PC-9 (cell line): Measurements from ENCODE around the gene CCL27. TPM values are rescaled to one million over a fixed set of nuclear protein-coding genes. Genes with fewer than 3 reads are reported as not detected.
A peak's percentile ranks its signal among the peaks of the same experiment; 100 is the strongest.

Experiments used
- BruUV-seq: library from RNA; stranded (reverse); fragments of 400-500 nt; replicated peaks from 2 replicates; lab custom pipeline; 2021; lab: Mats Ljungman, UMichigan
- CTCF ChIA-PET: fragments of 300-600 bp; sonication (Branson Sonifier 250); formaldehyde crosslinking; loops from one replicate; lab custom pipeline; 2022; ENCODE audit warnings: antibody characterized with exemption; lab: Charles Lee
- POLR2A ChIA-PET: fragments of 300-600 bp; sonication (Branson Sonifier 250); formaldehyde crosslinking; loops from one replicate; lab custom pipeline; 2022; ENCODE audit warnings: antibody characterized with exemption; ENCODE audit not compliant: unreplicated experiment; lab: Charles Lee
- DNase-seq, 2 experiments: peaks; one replicate each; pipeline versions ENCODE4 v3.0.0 to v3.0.0-alpha.2; 2015 to 2022; ENCODE audit warnings: mixed read lengths in 1 of 2
- H2AFZ ChIP-seq: fragments of 200-600 bp; sonication (generic); 2 replicates; pipeline ENCODE4 v1.8.1; 2017; ENCODE audit warnings: antibody characterized with exemption
- H3F3A ChIP-seq: fragments of 200-600 bp; sonication (generic); 2 replicates; pipeline ENCODE4 v1.8.1; 2017; ENCODE audit warnings: antibody characterized with exemption, mild to moderate bottlenecking, low read depth; ENCODE audit not compliant: insufficient read depth
- H3K27ac ChIP-seq: fragments of 200-600 bp; sonication (generic); 2 replicates; pipeline ENCODE4 v1.6.1; 2016; ENCODE audit warnings: mixed run types
- H3K27me3 ChIP-seq: fragments of 200-600 bp; sonication (generic); 2 replicates; pipeline ENCODE4 v1.6.1; 2016; ENCODE audit warnings: low read depth, mixed run types; ENCODE audit not compliant: insufficient read depth
- H3K36me3 ChIP-seq: fragments of 200-600 bp; sonication (generic); 2 replicates; pipeline ENCODE4 v1.6.1; 2016; ENCODE audit warnings: low read depth, mixed run types
- H3K4me1 ChIP-seq: fragments of 200-600 bp; sonication (generic); replicated peaks from 2 replicates; pipeline ENCODE4 v1.6.1; 2016; ENCODE audit warnings: mixed run types; ENCODE audit not compliant: insufficient read depth
- H3K4me2 ChIP-seq: fragments of 200-600 bp; sonication (generic); 2 replicates; pipeline ENCODE4 v1.6.1; 2017; ENCODE audit warnings: mixed run types
- H3K4me3 ChIP-seq: fragments of 200-600 bp; sonication (generic); 2 replicates; pipeline ENCODE4 v1.6.1; 2016; ENCODE audit warnings: mixed run types
- H3K79me2 ChIP-seq: fragments of 200-600 bp; sonication (generic); 2 replicates; pipeline ENCODE4 v1.6.1; 2017; ENCODE audit warnings: low read depth, mixed run types
- H3K9me2 ChIP-seq: fragments of 200-600 bp; sonication (generic); 2 replicates; pipeline ENCODE4 v1.8.1; 2017; ENCODE audit warnings: mild to moderate bottlenecking; ENCODE audit not compliant: insufficient read depth
- H3K9me3 ChIP-seq: fragments of 200-600 bp; sonication (generic); 2 replicates; pipeline ENCODE4 v1.8.1; 2016; ENCODE audit warnings: low read depth; ENCODE audit not compliant: insufficient read depth
- H4K20me1 ChIP-seq: fragments of 200-600 bp; sonication (generic); 2 replicates; pipeline ENCODE4 v1.8.1; 2017; ENCODE audit not compliant: insufficient read depth
- EZH2 ChIP-seq: fragments of 200-600 bp; sonication (generic); IDR thresholded peaks from 2 replicates; pipeline ENCODE4 v1.8.0; 2017; ENCODE audit warnings: antibody characterized with exemption, low read depth
- intact Hi-C: fragments of 100-400 bp; cut with micrococcal nuclease; formaldehyde crosslinking; loops from one replicate; pipeline ENCODE4 v1.10.0; 2022; ENCODE audit not compliant: unreplicated experiment
- total RNA-seq: library from RNA; stranded (reverse); gene quantifications from 2 replicates; pipeline ENCODE4 v1.2.3, GENCODE V29; 2021
- TF ChIP-seq, protein P1 (sequence below): fragments of 200-600 bp; sonication (generic); conservative IDR thresholded peaks from 2 replicates; pipeline ENCODE4 v1.6.1; 2017; ENCODE audit warnings: mixed run types, antibody characterized with exemption, mild to moderate bottlenecking, moderate library complexity

Gene CCL27
- total RNA-seq, 1 experiment from 2014 or later: 0.44 TPM

- Histone ChIP-seq H3K36me3 (no peaks in the 10 kb centered on the region), H3K4me3 (no peak overlapping the region), H3K4me1 (no peaks in the 10 kb centered on the region), H3K27me3 (no peaks in the 10 kb centered on the region), H4K20me1 (no peaks in the 10 kb centered on the region), H2AFZ (no peak overlapping the region), H3F3A (peaks cover 4% of the 10 kb centered on the region; the same call in 1 of the 2 replicates), H3K27ac (no peak overlapping the region), H3K4me2 (peak overlapping the region; percentile 55), H3K79me2 (no peaks in the 10 kb centered on the region), H3K9me2 (no peaks in the 10 kb centered on the region), H3K9me3 (no peaks in the 10 kb centered on the region)
- ChIA-PET POLR2A (interaction anchor here (0.5 kb wide), 1 partner anchor 620 kb away, joined by 3 read pairs; no protein-coding TSS in a partner anchor), CTCF (interaction anchor here (0.7 to 1.2 kb wide), 2 partner anchors 30 to 71 kb away, joined by 3 to 4 read pairs; no protein-coding TSS in a partner anchor)
- no peak for TF ChIP-seq EZH2
- TF ChIP-seq, protein P1, sequence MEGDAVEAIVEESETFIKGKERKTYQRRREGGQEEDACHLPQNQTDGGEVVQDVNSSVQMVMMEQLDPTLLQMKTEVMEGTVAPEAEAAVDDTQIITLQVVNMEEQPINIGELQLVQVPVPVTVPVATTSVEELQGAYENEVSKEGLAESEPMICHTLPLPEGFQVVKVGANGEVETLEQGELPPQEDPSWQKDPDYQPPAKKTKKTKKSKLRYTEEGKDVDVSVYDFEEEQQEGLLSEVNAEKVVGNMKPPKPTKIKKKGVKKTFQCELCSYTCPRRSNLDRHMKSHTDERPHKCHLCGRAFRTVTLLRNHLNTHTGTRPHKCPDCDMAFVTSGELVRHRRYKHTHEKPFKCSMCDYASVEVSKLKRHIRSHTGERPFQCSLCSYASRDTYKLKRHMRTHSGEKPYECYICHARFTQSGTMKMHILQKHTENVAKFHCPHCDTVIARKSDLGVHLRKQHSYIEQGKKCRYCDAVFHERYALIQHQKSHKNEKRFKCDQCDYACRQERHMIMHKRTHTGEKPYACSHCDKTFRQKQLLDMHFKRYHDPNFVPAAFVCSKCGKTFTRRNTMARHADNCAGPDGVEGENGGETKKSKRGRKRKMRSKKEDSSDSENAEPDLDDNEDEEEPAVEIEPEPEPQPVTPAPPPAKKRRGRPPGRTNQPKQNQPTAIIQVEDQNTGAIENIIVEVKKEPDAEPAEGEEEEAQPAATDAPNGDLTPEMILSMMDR: peak; percentile 69
- peak in 1 of 2 experiments; percentile 49 for DNase-seq
- intact Hi-C loops: loop anchor here (2.0 to 5.0 kb wide), 2 partner anchors 18 to 448 kb away; partner anchors contain the start of gene GALT
- BruUV-seq: TSS peak; percentile 66
These were observed 2.0 kb upstream of the CCL27 start for GRCh38 chr9:34664281-34665066.

GRCh38 chr9:34663303-34663605, 797 bp upstream of the CCL27 start:
- intact Hi-C loops: no loop called here
- no peak overlapping the region for H2AFZ ChIP-seq
- POLR2A ChIA-PET: no interaction called here
- H3K4me3 ChIP-seq: no peak overlapping the region
- H3K4me1 ChIP-seq: no peaks in the 10 kb centered on the region
- no peaks in the 10 kb centered on the region for H3K9me3 ChIP-seq
- no peaks in the 10 kb centered on the region for H3K79me2 ChIP-seq
- no peaks in the 10 kb centered on the region for H3K9me2 ChIP-seq
- no peaks in the 10 kb centered on the region for H4K20me1 ChIP-seq
- H3F3A ChIP-seq: peaks cover 4% of the 10 kb centered on the region; the same call in 1 of the 2 replicates
- CTCF ChIA-PET: interaction anchor here (0.9 kb wide), 1 partner anchor 39 kb away, joined by 3 read pairs; no protein-coding TSS in a partner anchor
- H3K4me2 ChIP-seq: no peak overlapping the region
- no peak for DNase-seq
- TF ChIP-seq, protein P1: no peak
- no peak for TF ChIP-seq EZH2
- H3K36me3 ChIP-seq: no peaks in the 10 kb centered on the region
- no peak overlapping the region for H3K27ac ChIP-seq
- no peaks in the 10 kb centered on the region for H3K27me3 ChIP-seq
- BruUV-seq: no TSS peak

- no peaks in the 10 kb centered on the region for H4K20me1 ChIP-seq
- no peaks in the 10 kb centered on the region for H3K9me2 ChIP-seq
- TF ChIP-seq, protein P1: no peak
- no peak for TF ChIP-seq EZH2
- DNase-seq: peak in 1 of 2 experiments; percentile 41
- H3K9me3 ChIP-seq: no peaks in the 10 kb centered on the region
- no peak overlapping the region for H3K4me2 ChIP-seq
- H3K27ac ChIP-seq: no peak overlapping the region
- CTCF ChIA-PET: no interaction called here
- intact Hi-C loops: no loop called here
- no peaks in the 10 kb centered on the region for H3K79me2 ChIP-seq
- no peak overlapping the region for H2AFZ ChIP-seq
- H3K27me3 ChIP-seq: no peaks in the 10 kb centered on the region
- POLR2A ChIA-PET: no interaction called here
- H3K4me3 ChIP-seq: no peak overlapping the region
- BruUV-seq: no TSS peak
- H3K4me1 ChIP-seq: no peaks in the 10 kb centered on the region
- H3K36me3 ChIP-seq: no peaks in the 10 kb centered on the region
- peaks cover 4% of the 10 kb centered on the region; the same call in 1 of the 2 replicates for H3F3A ChIP-seq
These were observed 2.7 kb downstream of the CCL27 start for GRCh38 chr9:34659592-34660253.
